GM12878 (cell line): ENCODE results near the gene CES3.

Source experiments
- CTCF ChIP-seq, 3 experiments: IDR thresholded peaks in 2 of 3; conservative IDR thresholded peaks in 1 of 3; 2 replicates each; pipeline ENCODE4 v1.5.1; 2011; ENCODE audit warnings: low read depth in 3 of 3, low read length in 3 of 3, mild to moderate bottlenecking in 3 of 3, control low read depth in 2 of 3, moderate library complexity in 2 of 3, inconsistent platforms in 1 of 3, mixed read lengths in 1 of 3; ENCODE audit not compliant: control insufficient read depth in 2 of 3, insufficient read depth in 1 of 3; ENCODE audit errors: extremely low read depth in 1 of 3
- HDAC2 ChIP-seq: fragments of 200-600 bp; sonication (generic); IDR thresholded peaks from 2 replicates; pipeline ENCODE4 v1.6.1; 2017
- POLR2A ChIP-seq: IDR thresholded peaks from 2 replicates; pipeline ENCODE4 v1.6.1; 2011; ENCODE audit warnings: low read depth, mild to moderate bottlenecking, low read length

- TF ChIP-seq HDAC2: no peak
- TF ChIP-seq POLR2A: no peak
- TF ChIP-seq CTCF (IDR thresholded peaks at IDR 0.05 in 2 of 3, conservative IDR thresholded peaks at IDR 0.05 in 1 of 3; ENCODE audit: control insufficient read depth in 2 of 3, extremely low read depth in 1 of 3, insufficient read depth in 1 of 3, low read depth in 3 of 3, low read length in 3 of 3): no peak
Measured at GRCh38 chr16:66949472-66949871, 11.6 kb upstream of the CES3 start.
